Tibial nerve (tissue), 4 donors: Measurements from ENCODE around the gene KIF1B.

ENCODE experiments used
- CTCF ChIP-seq, 5 experiments: fragments of 200-600 bp in 3 of 5; fragments of 450-650 bp in 2 of 5; sonication (generic) in 3 of 5; IDR thresholded peaks; one replicate each; pipeline ENCODE4 v1.5.1; 2016 to 2019; ENCODE audit warnings: antibody characterized with exemption in 5 of 5, mild to moderate bottlenecking in 3 of 5, moderate library complexity in 2 of 5
- EP300 ChIP-seq, 2 donors: sonication (generic); formaldehyde crosslinking; IDR thresholded peaks; one replicate each; pipeline ENCODE4 v1.6.1; 2017; ENCODE audit warnings: antibody characterized with exemption in 2 of 2, mild to moderate bottlenecking in 1 of 2
- POLR2A ChIP-seq, 2 donors: fragments of 450-650 bp; IDR thresholded peaks; one replicate each; pipeline ENCODE4 v1.6.1; 2017; ENCODE audit warnings: antibody characterized with exemption in 2 of 2, mild to moderate bottlenecking in 2 of 2, moderate library complexity in 2 of 2

GRCh38 chr1:10271090-10271489 is 60.7 kb downstream of the KIF1B start:
- TF ChIP-seq CTCF (IDR thresholded peaks at IDR 0.05) (no peak), POLR2A (IDR thresholded peaks at IDR 0.05) (no peak), EP300 (IDR thresholded peaks at IDR 0.05) (no peak)
